Mucosa of descending colon (tissue), 3 donors: ENCODE results near the gene PANK4. TPM values are rescaled to one million over a fixed set of nuclear protein-coding genes. Genes with fewer than 3 reads are reported as not detected.

ENCODE experiments used
- ATAC-seq: fragments of 200-7000 bp; cut with Tn5 transposase; one replicate; pipeline ENCODE4 v1.9.1; 2020; ENCODE audit warnings: mild to moderate bottlenecking, moderate library complexity
- DNase-seq, 3 donors: peaks; one replicate each; pipeline ENCODE4 v3.0.0-alpha.2; 2020
- H3K36me3 ChIP-seq: fragments of 200-600 bp; one replicate; pipeline ENCODE4 v1.8.0; 2021; ENCODE audit warnings: low read depth, mild to moderate bottlenecking
- H3K4me1 ChIP-seq: fragments of 200-600 bp; one replicate; pipeline ENCODE4 v1.8.0; 2021; ENCODE audit warnings: low read depth, mild to moderate bottlenecking
- H3K4me3 ChIP-seq: fragments of 200-600 bp; one replicate; pipeline ENCODE4 v1.8.0; 2021; ENCODE audit warnings: mild to moderate bottlenecking
- H3K9me3 ChIP-seq: fragments of 200-600 bp; one replicate; pipeline ENCODE4 v1.8.0; 2021; ENCODE audit warnings: mild to moderate bottlenecking
- CTCF ChIP-seq: fragments of 200-600 bp; IDR thresholded peaks from one replicate; pipeline ENCODE4 v1.8.0; 2022; ENCODE audit warnings: antibody characterized with exemption, mild to moderate bottlenecking
- intact Hi-C, 2 donors: fragments of 100-400 bp; cut with DNase I in 1 of 2; cut with micrococcal nuclease in 1 of 2; formaldehyde crosslinking; loops; one replicate each; pipeline versions ENCODE4 v1.11.0 to v1.11.1; 2022; cut with DNase I, micrococcal nuclease
- total RNA-seq, 3 donors: library from RNA; stranded (reverse); fragmentation: NEBNext Ultra II Directional in 2 of 3; extraction: Animal tissue kit (Norgen Biotek cat#: 25700) in 2 of 3; gene quantifications; one replicate each; pipeline versions ENCODE4 v1.2.1 to v1.2.4, GENCODE V29; 2021 to 2023
- donor health status: DM: no; HTN: no; CAD: no; lungs with moderate emphysema.
- donor health status: DM: no; HTN: no; CAD: no.
- donor health status: DM: no; HTN: yes; CAD: no.

PANK4 gene
- total RNA-seq, 3 donors from 2014 or later, result 28.1 to 51.6 (median 44.7) TPM

- no peak for TF ChIP-seq CTCF
- Histone ChIP-seq H3K4me3 (no peak overlapping the region), H3K4me1 (no peaks in the 10 kb centered on the region), H3K36me3 (peaks cover 5% of the 10 kb centered on the region), H3K9me3 (no peaks in the 10 kb centered on the region)
- DNase-seq, result no peak
- no peak for ATAC-seq
- intact Hi-C loops, result no loop called here
These were observed 18.6 kb downstream of the PANK4 start for GRCh38 chr1:2507744-2508155.

GRCh38 chr1:2506901-2507565 lies 19.4 kb downstream of the PANK4 start:
- intact Hi-C loops, result no loop called here
- Histone ChIP-seq H3K4me1 (no peaks in the 10 kb centered on the region), H3K4me3 (no peak overlapping the region), H3K9me3 (no peaks in the 10 kb centered on the region), H3K36me3 (peaks cover 5% of the 10 kb centered on the region)
- DNase-seq, result no peak
- TF ChIP-seq CTCF, result no peak
- ATAC-seq, result peak; percentile 6

- DNase-seq (no peak), ATAC-seq (peak; percentile 6)
- no peak for TF ChIP-seq CTCF
- Histone ChIP-seq H3K36me3 (no peaks in the 10 kb centered on the region), H3K9me3 (no peaks in the 10 kb centered on the region), H3K4me1 (no peaks in the 10 kb centered on the region), H3K4me3 (no peak overlapping the region)
- intact Hi-C loops, result no loop called here
These were observed 20.2 kb downstream of the PANK4 start for GRCh38 chr1:2506007-2506860.

- H3K36me3 ChIP-seq, result no peaks in the 10 kb centered on the region
- DNase-seq, result no peak
- no peak overlapping the region for H3K4me3 ChIP-seq
- H3K4me1 ChIP-seq, result no peaks in the 10 kb centered on the region
- ATAC-seq, result peak; percentile 8
- H3K9me3 ChIP-seq, result no peaks in the 10 kb centered on the region
- intact Hi-C loops, result no loop called here
- TF ChIP-seq CTCF, result no peak
These were observed 20.9 kb downstream of the PANK4 start for GRCh38 chr1:2505461-2505994.

- no peak for TF ChIP-seq CTCF
- no peak for ATAC-seq
- no peaks in the 10 kb centered on the region for H3K4me1 ChIP-seq
- no peak for DNase-seq
- no peaks in the 10 kb centered on the region for H3K9me3 ChIP-seq
- no peaks in the 10 kb centered on the region for H3K36me3 ChIP-seq
- intact Hi-C loops, result no loop called here
- H3K4me3 ChIP-seq, result no peak overlapping the region
These were observed 21.5 kb downstream of the PANK4 start for GRCh38 chr1:2504949-2505272.
